ENCODE data around the gene NOS2.
"Not testable (repeated sequence)": the region's sequence is repeated elsewhere in the genome, so short reads cannot be mapped to it uniquely, and the experiment has no call there.

NOS2 gene

DNA sequence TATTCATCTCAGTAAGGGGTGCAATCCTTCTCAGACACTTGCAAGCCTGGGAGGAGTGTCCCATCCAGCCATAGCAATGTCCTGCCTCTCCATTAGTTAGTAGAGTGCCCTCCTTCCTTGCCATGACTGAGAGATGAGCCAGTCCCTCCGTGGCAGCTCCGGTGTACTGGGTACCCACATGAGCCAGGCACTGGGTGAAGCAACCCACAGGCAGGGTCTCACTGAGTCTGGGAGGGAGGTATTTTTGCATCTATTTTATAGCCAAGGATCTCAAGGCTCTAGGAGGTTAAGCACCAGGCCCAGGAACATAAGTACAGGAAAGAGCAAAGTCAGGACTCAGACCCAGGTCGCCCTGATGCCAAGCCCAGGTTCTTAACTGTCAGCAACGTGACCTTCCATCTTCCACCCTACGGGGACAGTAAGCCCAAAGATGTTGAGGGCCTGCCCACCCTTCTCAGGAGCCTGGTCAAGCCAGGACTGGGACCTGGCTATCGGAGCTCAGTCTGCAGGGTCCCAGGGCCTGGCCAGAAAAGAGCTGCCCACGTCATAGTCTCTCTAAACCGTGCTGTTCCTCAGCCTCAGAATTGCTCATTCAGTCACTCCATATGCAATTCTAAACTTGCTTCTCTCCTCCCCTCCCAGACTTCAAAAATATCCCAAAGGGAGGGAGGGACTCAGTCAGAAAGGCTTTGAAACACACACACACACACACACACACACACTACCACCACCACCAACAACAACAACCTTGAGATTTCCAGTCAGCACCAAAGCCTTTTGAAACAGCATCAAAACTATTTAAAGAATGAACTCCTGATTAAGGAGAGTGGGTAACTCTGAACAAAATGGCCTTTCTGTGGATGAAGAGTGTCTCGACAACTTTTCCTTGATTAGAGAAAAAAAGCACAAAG lies 16.6 kb downstream of the NOS2 start:
- no peak for DNase-seq

DNA sequence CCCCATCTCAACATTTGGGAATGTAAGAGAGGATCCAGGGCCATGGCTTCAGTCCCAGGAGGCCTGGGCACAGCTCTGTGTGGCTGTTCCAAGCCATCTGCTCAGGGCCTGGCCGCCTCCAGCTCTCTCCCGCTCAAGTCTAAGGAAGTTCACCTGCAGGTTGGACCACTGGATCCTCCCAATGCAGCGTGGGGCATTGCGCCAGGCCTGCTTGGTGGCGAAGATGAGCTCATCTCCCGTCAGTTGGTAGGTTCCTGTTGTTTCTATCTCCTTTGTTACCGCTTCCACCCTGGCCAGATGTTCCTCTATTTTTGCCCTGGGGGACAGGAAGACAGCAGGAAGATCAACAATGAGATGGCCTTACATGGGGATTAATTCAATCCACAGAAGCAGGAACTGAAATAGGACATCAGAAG lies 17.5 kb downstream of the NOS2 start:
- DNase-seq: no peak

GRCh38 chr17:27780828-27781404 lies 19.4 kb downstream of the NOS2 start:
- DNase-seq: no peak

GRCh38 chr17:27780092-27780827 lies 20.1 kb downstream of the NOS2 start:
- DNase-seq: no peak

GRCh38 chr17:27778183-27778582 lies 22.1 kb downstream of the NOS2 start:
- DNase-seq: no peak

- no peak for DNase-seq
These were observed 23.3 kb downstream of the NOS2 start for GRCh38 chr17:27776882-27777624.

GRCh38 chr17:27771586-27771985 lies 28.7 kb downstream of the NOS2 start:
- DNase-seq: no peak

- no peak for DNase-seq
These were observed 29.5 kb downstream of the NOS2 start for GRCh38 chr17:27770877-27771276.

- DNase-seq: no peak
These were observed 31.4 kb downstream of the NOS2 start for GRCh38 chr17:27768858-27769410.

DNA sequence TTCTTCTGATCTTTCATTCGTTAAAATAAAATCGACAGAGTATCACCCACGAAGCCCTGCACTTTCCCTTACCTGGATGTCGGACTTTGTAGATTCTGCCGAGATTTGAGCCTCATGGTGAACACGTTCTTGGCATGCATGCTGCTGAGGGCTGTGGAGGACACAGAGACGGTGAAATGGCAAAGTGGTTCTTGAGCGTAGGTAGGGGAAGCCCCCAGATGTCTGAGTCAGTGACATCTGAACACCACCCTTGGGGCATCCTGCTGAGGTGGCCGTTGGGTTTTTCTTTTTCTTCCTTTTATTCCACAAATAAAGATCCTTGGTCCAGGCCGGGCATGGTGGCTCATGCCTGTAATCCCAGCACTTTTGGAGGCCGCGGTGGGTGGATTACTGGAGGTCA lies 33.9 kb downstream of the NOS2 start:
- DNase-seq: no peak

- DNase-seq: no peak
These were observed 35.0 kb downstream of the NOS2 start for GRCh38 chr17:27765353-27765752.

DNA sequence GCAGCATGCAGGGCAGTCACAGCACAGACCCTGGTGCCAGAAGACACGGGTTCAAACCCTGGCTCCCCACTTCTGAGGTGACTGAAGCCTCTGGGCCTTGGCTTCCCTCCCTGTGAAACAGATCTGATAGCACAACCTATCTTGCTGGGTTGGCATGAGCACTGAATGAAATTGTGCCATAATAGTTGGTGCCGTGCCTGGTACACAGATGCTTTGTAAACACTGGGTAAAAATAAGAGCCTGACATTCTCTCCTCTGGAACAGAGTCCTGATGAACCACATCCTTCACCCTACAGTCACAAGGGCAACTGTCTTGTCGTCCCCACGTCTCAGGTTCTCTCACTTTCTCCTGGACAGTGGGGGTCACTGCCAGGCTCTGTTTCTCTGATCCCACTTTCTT lies 35.7 kb downstream of the NOS2 start:
- no peak for DNase-seq

- no peak for DNase-seq
These were observed 37.6 kb downstream of the NOS2 start for GRCh38 chr17:27762527-27763305.

GRCh38 chr17:27760931-27761330 lies 39.4 kb downstream of the NOS2 start:
- not testable (repeated sequence) for DNase-seq

GRCh38 chr17:27760069-27760885 lies 40.1 kb downstream of the NOS2 start:
- peak; percentile 47 to 59 for DNase-seq

DNA sequence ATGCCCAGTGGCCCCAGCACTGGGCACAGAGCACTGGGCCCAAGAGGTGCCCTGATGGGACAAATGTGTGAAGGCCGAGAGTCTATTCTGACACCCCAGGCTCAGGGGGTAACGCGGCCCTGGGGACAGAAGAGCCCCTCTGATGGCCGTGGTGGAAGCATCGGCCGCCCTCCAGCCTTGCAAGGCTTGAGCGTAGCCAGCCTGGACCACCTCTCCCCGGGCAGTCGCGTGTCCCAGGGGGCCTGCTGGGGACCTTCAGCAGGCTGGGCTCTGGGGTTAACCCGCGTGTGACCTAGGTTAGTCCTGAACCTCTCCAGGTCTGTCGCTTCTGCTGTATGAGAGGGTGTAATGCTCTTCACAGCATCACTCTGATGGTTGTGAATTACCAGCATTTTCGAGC lies 40.8 kb downstream of the NOS2 start:
- DNase-seq: no peak

DNA sequence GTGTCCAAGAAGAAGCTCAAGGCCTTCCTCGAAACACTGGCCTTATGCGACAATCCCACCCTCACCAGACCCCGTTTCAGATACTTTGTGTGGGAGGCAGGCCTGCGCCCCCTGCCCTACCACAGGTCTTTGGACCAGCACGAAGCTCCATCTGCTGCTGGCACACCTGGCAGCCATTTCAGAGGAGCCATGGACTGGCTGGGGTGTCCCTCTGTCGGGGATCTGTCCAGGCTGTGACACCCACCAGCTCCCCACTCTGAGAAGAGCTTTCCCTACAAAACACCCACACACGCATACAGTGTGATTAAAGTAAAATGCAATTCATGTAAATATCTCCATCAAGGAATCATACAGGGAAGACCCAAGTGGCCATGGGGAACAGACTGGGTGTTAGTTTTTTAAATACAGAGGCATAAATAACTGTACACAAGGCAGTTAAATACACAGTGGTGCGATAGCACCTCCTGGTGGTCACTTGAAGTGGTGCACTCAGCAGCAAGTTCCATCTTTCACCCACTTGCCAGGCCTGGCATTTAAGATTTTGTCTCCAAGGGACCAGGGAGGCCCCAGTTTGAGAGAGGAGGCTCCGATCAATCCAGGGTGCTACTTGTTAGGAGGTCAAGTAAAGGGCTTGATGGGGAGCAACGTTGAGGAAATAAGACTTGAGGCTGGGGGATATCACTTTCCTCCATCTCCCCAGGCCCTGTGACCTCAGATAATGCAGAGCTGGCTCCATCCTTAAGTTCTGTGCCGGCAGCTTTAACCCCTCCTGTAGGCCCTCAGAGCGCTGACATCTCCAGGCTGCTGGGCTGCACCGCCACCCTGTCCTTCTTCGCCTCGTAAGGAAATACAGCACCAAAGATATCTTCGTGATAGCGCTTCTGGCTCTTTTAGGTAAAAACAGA lies 43.6 kb downstream of the NOS2 start:
- DNase-seq: peak; percentile 45 to 47

GRCh38 chr17:27755706-27756466 lies 44.4 kb downstream of the NOS2 start:
- no peak for DNase-seq

DNA sequence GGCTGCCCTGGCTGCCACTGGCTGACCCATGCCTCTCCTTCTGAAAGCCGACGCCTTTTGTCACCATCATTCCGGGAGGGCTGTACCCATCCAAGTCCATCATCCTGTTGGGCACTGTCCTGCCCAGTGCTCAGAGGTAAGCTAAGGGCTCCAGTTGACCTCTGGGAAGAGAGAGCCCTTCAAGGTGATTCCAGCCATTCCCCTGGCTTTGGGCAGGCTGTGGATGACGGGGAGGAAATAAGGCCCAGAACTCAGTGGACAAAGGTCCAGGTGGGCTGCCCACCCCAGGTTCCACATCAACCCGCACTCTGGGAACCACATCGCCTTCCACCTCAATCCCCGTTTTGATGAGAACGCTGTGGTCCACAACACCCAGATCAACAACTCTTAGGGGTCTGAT lies 45.8 kb downstream of the NOS2 start:
- DNase-seq: no peak

Measured in CD4-positive, alpha-beta T cell treated with Interleukin-1 beta for 1 hour (primary cell).